KMS-11 (cell line): ENCODE measurements around the gene MAST3.

Source experiments
- H2AFZ ChIP-seq: fragments of 200-600 bp; sonication (generic); 2 replicates; pipeline ENCODE4 v1.6.1; 2016; ENCODE audit warnings: antibody characterized with exemption, mixed run types, low read depth
- H3K27ac ChIP-seq: fragments of 200-600 bp; sonication (generic); 2 replicates; pipeline ENCODE4 v1.6.1; 2016; ENCODE audit warnings: mild to moderate bottlenecking, mixed run types
- H3K27me3 ChIP-seq: fragments of 200-600 bp; sonication (generic); 2 replicates; pipeline ENCODE4 v1.6.1; 2017; ENCODE audit warnings: mild to moderate bottlenecking, low read depth, mixed run types, moderate library complexity; ENCODE audit not compliant: insufficient read depth
- H3K36me3 ChIP-seq: fragments of 200-600 bp; sonication (generic); 2 replicates; pipeline ENCODE4 v1.6.1; 2017; ENCODE audit warnings: mild to moderate bottlenecking, mixed run types; ENCODE audit not compliant: insufficient read depth
- H3K4me1 ChIP-seq: fragments of 200-600 bp; sonication (generic); 2 replicates; pipeline ENCODE4 v1.6.1; 2016; ENCODE audit warnings: mild to moderate bottlenecking, low read depth, mixed run types; ENCODE audit not compliant: poor library complexity, severe bottlenecking
- H3K4me2 ChIP-seq: fragments of 200-600 bp; sonication (generic); 2 replicates; pipeline ENCODE4 v1.7.0; 2016; ENCODE audit warnings: mild to moderate bottlenecking, mixed run types
- H3K4me3 ChIP-seq: fragments of 200-600 bp; sonication (generic); IDR thresholded peaks from 2 replicates; pipeline ENCODE4 v1.6.1; 2017; ENCODE audit warnings: low read depth, low read length, mixed read lengths; ENCODE audit not compliant: insufficient read depth
- H3K79me2 ChIP-seq: fragments of 200-600 bp; sonication (generic); 2 replicates; pipeline ENCODE4 v1.6.1; 2016; ENCODE audit warnings: low read depth, mixed run types; ENCODE audit not compliant: insufficient read depth
- H3K9ac ChIP-seq: fragments of 200-600 bp; sonication (generic); 2 replicates; pipeline ENCODE4 v1.6.1; 2016; ENCODE audit warnings: mild to moderate bottlenecking, mixed run types
- H4K20me1 ChIP-seq: fragments of 200-600 bp; sonication (generic); 2 replicates; pipeline ENCODE4 v1.6.1; 2016; ENCODE audit warnings: mild to moderate bottlenecking, mixed run types; ENCODE audit not compliant: insufficient read depth
- TF ChIP-seq, protein P1 (sequence below): fragments of 200-600 bp; sonication (generic); conservative IDR thresholded peaks from 2 replicates; pipeline ENCODE4 v1.6.1; 2017; ENCODE audit warnings: low read depth, mild to moderate bottlenecking, antibody characterized with exemption, low read length, moderate library complexity, mixed read lengths

Gene MAST3

DNA sequence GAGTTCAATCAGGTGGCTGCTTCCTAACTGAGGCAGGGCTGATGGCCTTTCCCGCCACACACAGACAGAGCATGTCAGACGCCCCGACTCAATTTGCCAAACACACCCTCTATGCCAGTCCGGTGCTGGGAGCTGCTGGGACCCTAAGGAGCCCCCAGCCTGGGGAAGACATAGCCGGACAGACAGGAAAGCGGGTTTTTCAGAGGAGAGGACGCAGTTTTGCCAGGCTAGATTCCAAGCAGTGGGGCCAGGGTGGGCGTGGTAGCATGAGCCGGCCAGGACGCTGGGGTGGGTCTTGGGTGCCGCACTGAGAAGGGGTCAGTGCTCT is 19.8 kb downstream of the MAST3 start:
- Histone ChIP-seq H3K27ac (no peak overlapping the region), H2AFZ (peak overlapping the region; percentile 66; the same call in 1 of the 2 replicates), H4K20me1 (no peaks in the 10 kb centered on the region), H3K36me3 (no peaks in the 10 kb centered on the region), H3K4me1 (peaks cover 33% of the 10 kb centered on the region), H3K4me2 (peak overlapping the region; percentile 92), H3K9ac (0 out of 2 replicates have a peak overlapping the region, but pooled peaks have one; percentile 16), H3K4me3 (no peak overlapping the region), H3K79me2 (no peaks in the 10 kb centered on the region), H3K27me3 (no peaks in the 10 kb centered on the region)
- TF ChIP-seq, protein P1, sequence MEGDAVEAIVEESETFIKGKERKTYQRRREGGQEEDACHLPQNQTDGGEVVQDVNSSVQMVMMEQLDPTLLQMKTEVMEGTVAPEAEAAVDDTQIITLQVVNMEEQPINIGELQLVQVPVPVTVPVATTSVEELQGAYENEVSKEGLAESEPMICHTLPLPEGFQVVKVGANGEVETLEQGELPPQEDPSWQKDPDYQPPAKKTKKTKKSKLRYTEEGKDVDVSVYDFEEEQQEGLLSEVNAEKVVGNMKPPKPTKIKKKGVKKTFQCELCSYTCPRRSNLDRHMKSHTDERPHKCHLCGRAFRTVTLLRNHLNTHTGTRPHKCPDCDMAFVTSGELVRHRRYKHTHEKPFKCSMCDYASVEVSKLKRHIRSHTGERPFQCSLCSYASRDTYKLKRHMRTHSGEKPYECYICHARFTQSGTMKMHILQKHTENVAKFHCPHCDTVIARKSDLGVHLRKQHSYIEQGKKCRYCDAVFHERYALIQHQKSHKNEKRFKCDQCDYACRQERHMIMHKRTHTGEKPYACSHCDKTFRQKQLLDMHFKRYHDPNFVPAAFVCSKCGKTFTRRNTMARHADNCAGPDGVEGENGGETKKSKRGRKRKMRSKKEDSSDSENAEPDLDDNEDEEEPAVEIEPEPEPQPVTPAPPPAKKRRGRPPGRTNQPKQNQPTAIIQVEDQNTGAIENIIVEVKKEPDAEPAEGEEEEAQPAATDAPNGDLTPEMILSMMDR = no peak

DNA sequence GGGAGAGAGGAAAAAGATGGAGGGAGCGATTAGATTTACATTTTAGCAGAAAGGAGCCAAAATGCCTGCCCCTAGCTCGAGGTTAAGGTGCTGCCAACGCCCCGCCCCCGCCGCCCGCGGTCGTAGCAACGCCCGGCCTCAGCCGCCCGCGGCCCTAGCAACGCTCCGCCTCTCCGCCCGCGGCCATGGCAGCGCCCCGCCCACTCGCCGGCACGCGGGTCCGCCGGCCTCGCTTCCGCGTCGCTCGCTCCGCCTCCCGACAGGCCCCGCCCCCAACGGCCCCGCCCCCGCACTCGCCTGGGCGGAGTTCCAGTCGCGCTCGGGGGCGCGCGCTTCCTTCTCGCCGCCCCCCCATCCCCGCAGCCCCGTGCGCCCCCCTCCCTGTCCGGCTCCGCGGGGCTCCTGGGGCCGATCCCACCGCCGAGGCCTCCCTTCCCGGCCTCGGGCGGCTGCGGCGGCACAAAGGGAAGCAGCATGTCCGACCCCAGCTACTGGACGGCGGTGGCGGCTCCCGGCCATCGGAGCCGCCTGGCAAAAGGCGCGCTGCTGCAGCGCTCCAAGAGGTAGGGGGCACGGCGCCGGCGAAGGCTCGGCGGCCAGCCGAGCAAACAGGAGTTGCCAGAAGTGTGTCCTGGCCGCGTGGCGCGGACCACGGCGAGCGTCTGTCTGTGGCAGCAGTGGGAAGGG is 20.3 kb downstream of the MAST3 start:
- H2AFZ ChIP-seq = peak overlapping the region; percentile 76
- H3K27me3 ChIP-seq = no peaks in the 10 kb centered on the region
- no peaks in the 10 kb centered on the region for H3K79me2 ChIP-seq
- TF ChIP-seq, protein P1 = no peak
- H3K4me1 ChIP-seq = peaks cover 30% of the 10 kb centered on the region
- no peaks in the 10 kb centered on the region for H3K36me3 ChIP-seq
- H3K4me2 ChIP-seq = peak overlapping the region; percentile 92
- H3K4me3 ChIP-seq = no peak overlapping the region
- H3K9ac ChIP-seq = peak overlapping the region; percentile 53
- H3K27ac ChIP-seq = no peak overlapping the region
- no peaks in the 10 kb centered on the region for H4K20me1 ChIP-seq

DNA sequence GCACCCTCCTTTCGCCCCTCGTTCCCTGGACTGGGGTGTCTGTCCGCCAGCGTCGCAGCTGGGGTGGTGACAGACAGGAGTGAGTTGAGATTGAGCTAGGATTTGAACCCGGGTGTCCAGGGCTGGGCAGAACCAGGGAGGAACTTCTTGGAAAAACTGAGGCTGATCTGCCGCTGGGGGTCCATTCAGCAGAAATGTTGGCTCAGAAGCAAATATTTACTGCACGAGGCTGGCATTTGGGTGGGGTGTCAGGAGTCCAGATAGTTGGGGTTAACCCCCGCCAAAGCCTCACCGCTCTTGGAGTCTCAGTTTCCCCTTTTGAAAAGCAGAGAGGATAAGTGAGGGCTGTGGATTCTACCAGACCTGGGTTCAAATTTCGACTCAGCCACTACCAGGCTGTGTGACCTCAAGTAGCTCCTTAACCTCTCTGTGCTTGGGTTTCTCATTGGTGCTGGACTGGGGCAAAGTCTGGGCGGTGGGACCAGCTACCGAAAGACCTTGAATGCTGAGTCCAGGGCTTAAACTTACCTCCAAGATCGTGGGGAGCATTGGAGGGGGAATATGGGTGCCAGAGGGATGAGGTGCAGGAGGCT is 20.9 kb downstream of the MAST3 start:
- Histone ChIP-seq H3K36me3 (no peaks in the 10 kb centered on the region), H3K4me3 (no peak overlapping the region), H3K9ac (peak overlapping the region; percentile 53; the same call in 1 of the 2 replicates), H3K27ac (peak overlapping the region; percentile 11; the same call in 1 of the 2 replicates), H3K27me3 (no peaks in the 10 kb centered on the region), H2AFZ (peak overlapping the region; percentile 76), H4K20me1 (no peaks in the 10 kb centered on the region), H3K4me1 (peaks cover 28% of the 10 kb centered on the region), H3K79me2 (no peaks in the 10 kb centered on the region), H3K4me2 (peak overlapping the region; percentile 89)
- TF ChIP-seq, protein P1 = no peak

DNA sequence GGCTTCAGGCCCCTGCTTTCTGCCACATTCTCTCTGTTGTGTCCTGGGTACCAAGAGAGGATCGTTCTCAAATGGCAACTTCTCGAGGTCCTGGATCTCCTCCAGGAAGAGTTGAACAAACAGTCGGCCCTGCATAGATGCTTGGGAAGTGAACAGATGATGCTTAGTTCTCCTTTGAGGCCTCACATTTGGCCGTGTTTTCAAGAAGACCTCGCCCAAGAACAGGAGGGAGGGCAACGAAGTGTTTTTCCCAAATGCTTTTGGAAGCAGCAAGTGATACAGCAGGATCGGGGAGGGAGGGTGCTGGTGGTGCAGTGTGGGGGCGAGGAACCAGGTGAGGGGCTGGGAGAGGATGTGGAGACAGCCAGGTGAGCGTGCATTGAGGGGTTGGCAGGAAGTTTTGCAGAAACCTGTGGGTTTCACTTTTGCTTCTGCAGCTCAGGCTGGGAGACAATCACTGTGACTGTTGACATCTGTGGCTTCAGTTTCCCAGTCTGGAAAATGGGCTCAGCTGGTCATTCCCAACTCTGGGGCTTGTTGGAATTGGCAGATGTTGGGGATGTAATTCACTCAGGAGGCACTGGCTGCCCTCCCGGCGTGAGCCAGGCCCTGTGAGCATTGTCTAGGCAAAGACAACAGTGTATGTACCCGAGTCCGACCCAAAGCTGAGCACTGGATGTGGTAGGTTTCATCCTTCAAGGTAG is 21.6 kb downstream of the MAST3 start:
- Histone ChIP-seq H3K79me2 (no peaks in the 10 kb centered on the region), H3K9ac (peak overlapping the region; percentile 53; the same call in 1 of the 2 replicates), H3K36me3 (no peaks in the 10 kb centered on the region), H2AFZ (peak overlapping the region; percentile 25; the same call in 1 of the 2 replicates), H3K4me1 (peaks cover 28% of the 10 kb centered on the region), H3K27me3 (no peaks in the 10 kb centered on the region), H4K20me1 (no peaks in the 10 kb centered on the region), H3K4me3 (no peak overlapping the region), H3K27ac (peak overlapping the region; percentile 11; the same call in 1 of the 2 replicates), H3K4me2 (peak overlapping the region; percentile 89)
- TF ChIP-seq, protein P1 = no peak
